IMR-90 (cell line): Measurements from ENCODE around the gene SNX25. TPM values are rescaled to one million over a fixed set of nuclear protein-coding genes. Genes with fewer than 3 reads are reported as not detected.

Experiments
- ATAC-seq: fragments of 200-7000 bp; cut with Tn5 transposase; 2 replicates; pipeline ENCODE4 v1.9.1; 2020; ENCODE audit warnings: low read depth, mild to moderate bottlenecking, moderate library complexity
- BruUV-seq: library from RNA; stranded (reverse); fragments of 400-500 nt; replicated peaks from 2 replicates; lab custom pipeline; 2021; lab: Mats Ljungman, UMichigan
- CTCF ChIA-PET: fragments of 300-600 bp; formaldehyde crosslinking; extraction: SDS; loops from one replicate; lab custom pipeline; 2021; ENCODE audit warnings: antibody characterized with exemption; lab: Yijun Ruan, JAX
- POLR2A ChIA-PET: fragments of 300-600 bp; sonication (Branson Sonifier 250); formaldehyde crosslinking; loops from one replicate; lab custom pipeline; 2022; ENCODE audit warnings: antibody characterized with exemption; ENCODE audit not compliant: unreplicated experiment; lab: Charles Lee
- DNase-seq: peaks from one replicate; pipeline ENCODE4 v3.0.0; 2013
- H2AFZ ChIP-seq: replicated peaks from 2 replicates; pipeline ENCODE3; 2013; ENCODE audit warnings: low read length, mild to moderate bottlenecking; ENCODE audit not compliant: poor library complexity
- H2AK5ac ChIP-seq: 2 replicates; pipeline ENCODE4 v1.6.1; 2013; ENCODE audit warnings: low read depth, low read length, inconsistent platforms
- H2AK9ac ChIP-seq: replicated peaks from 2 replicates; pipeline ENCODE3; 2013; ENCODE audit warnings: mild to moderate bottlenecking, low read depth, low read length, moderate library complexity; ENCODE audit not compliant: poor library complexity
- H2BK120ac ChIP-seq: 2 replicates; pipeline ENCODE4 v1.6.1; 2013; ENCODE audit warnings: low read depth, low read length, inconsistent platforms
- H2BK15ac ChIP-seq: 3 replicates; pipeline ENCODE4 v1.6.1; 2013; ENCODE audit warnings: low read depth, low read length, inconsistent platforms
- H2BK20ac ChIP-seq: 2 replicates; pipeline ENCODE4 v1.6.1; 2013; ENCODE audit warnings: low read depth, mild to moderate bottlenecking, inconsistent platforms, low read length, moderate library complexity
- H2BK5ac ChIP-seq: 2 replicates; pipeline ENCODE4 v1.6.1; 2013; ENCODE audit warnings: mild to moderate bottlenecking, low read depth, low read length, inconsistent platforms; ENCODE audit not compliant: poor library complexity, severe bottlenecking
- H3K14ac ChIP-seq: replicated peaks from 2 replicates; pipeline ENCODE4 v1.6.1; 2013; ENCODE audit warnings: low read depth, low read length, inconsistent platforms
- H3K18ac ChIP-seq: 2 replicates; pipeline ENCODE4 v1.6.1; 2013; ENCODE audit warnings: low read depth, low read length, control low read depth
- H3K23ac ChIP-seq: 2 replicates; pipeline ENCODE4 v1.6.1; 2013; ENCODE audit warnings: low read depth, low read length, inconsistent platforms
- H3K27ac ChIP-seq: 2 replicates; pipeline ENCODE4 v1.5.1; 2013; ENCODE audit warnings: mild to moderate bottlenecking, control low read depth, low read length; ENCODE audit not compliant: insufficient read depth
- H3K27me3 ChIP-seq: 2 replicates; pipeline ENCODE4 v1.6.1; 2013; ENCODE audit warnings: low read length; ENCODE audit not compliant: control insufficient read depth, insufficient read depth
- H3K36me3 ChIP-seq: 2 replicates; pipeline ENCODE4 v1.6.1; 2013; ENCODE audit warnings: low read length, mixed read lengths; ENCODE audit not compliant: control insufficient read depth, insufficient read depth
- H3K4ac ChIP-seq: 2 replicates; pipeline ENCODE4 v1.6.1; 2013; ENCODE audit warnings: low read depth, low read length, inconsistent platforms
- H3K4me1 ChIP-seq: 2 replicates; pipeline ENCODE4 v1.6.1; 2013; ENCODE audit warnings: low read length, mixed read lengths; ENCODE audit not compliant: control insufficient read depth, insufficient read depth
- H3K4me2 ChIP-seq: 2 replicates; pipeline ENCODE4 v1.6.1; 2013; ENCODE audit warnings: low read depth, mild to moderate bottlenecking, control low read depth, low read length, moderate library complexity
- H3K4me3 ChIP-seq: 2 replicates; pipeline ENCODE4 v1.5.1; 2013; ENCODE audit warnings: low read depth, mild to moderate bottlenecking, control low read depth, low read length, moderate library complexity; ENCODE audit not compliant: insufficient read depth
- H3K56ac ChIP-seq: 2 replicates; pipeline ENCODE4 v1.6.1; 2013; ENCODE audit warnings: low read length, inconsistent platforms; ENCODE audit not compliant: insufficient read depth; ENCODE audit errors: extremely low read depth
- H3K79me1 ChIP-seq, 2 experiments: 2 replicates each; pipeline ENCODE4 v1.6.1; 2013; ENCODE audit warnings: low read length in 2 of 2, inconsistent platforms in 1 of 2, low read depth in 1 of 2
- H3K9ac ChIP-seq: 2 replicates; pipeline ENCODE4 v1.6.1; 2013; ENCODE audit warnings: low read depth, low read length, control low read depth
- H3K9me1 ChIP-seq: 2 replicates; pipeline ENCODE4 v1.6.1; 2013; ENCODE audit warnings: low read length, inconsistent platforms; ENCODE audit not compliant: insufficient read depth
- H3K9me3 ChIP-seq: 2 replicates; pipeline ENCODE4 v1.6.1; 2013; ENCODE audit warnings: low read length; ENCODE audit not compliant: control insufficient read depth, insufficient read depth
- H4K20me1 ChIP-seq: 2 replicates; pipeline ENCODE4 v1.6.1; 2013; ENCODE audit warnings: low read length, inconsistent platforms; ENCODE audit not compliant: insufficient read depth
- H4K5ac ChIP-seq: 2 replicates; pipeline ENCODE4 v1.6.1; 2013; ENCODE audit warnings: mild to moderate bottlenecking, low read depth, low read length, control low read depth
- H4K8ac ChIP-seq, 2 experiments: 2 replicates each; pipeline ENCODE4 v1.6.1; 2013; ENCODE audit warnings: low read depth in 2 of 2, low read length in 2 of 2, control low read depth in 1 of 2, inconsistent platforms in 1 of 2
- H4K91ac ChIP-seq: 2 replicates; pipeline ENCODE4 v1.6.1; 2013; ENCODE audit warnings: low read depth, low read length, inconsistent platforms; ENCODE audit not compliant: insufficient read depth
- CHD1 ChIP-seq: IDR thresholded peaks from 2 replicates; pipeline ENCODE4 v1.6.1; 2012; ENCODE audit warnings: low read depth, low read length, improper control_type of control experiment
- FOS ChIP-seq: fragments of 150-350 bp; IDR thresholded peaks from 2 replicates; pipeline ENCODE4 v1.6.1; 2016; ENCODE audit warnings: low read depth, low read length
- MAFK ChIP-seq: IDR thresholded peaks from 2 replicates; pipeline ENCODE4 v1.6.1; 2012; ENCODE audit warnings: low read depth, low read length, improper control_type of control experiment
- MXI1 ChIP-seq: IDR thresholded peaks from 2 replicates; pipeline ENCODE4 v1.6.1; 2012; ENCODE audit warnings: low read depth, mild to moderate bottlenecking, low read length, moderate library complexity, borderline replicate concordance
- NFE2L2 ChIP-seq: fragments of 150-350 bp; IDR thresholded peaks from 2 replicates; pipeline ENCODE4 v1.6.1; 2016; ENCODE audit warnings: low read depth, mild to moderate bottlenecking, low read length
- RCOR1 ChIP-seq: IDR thresholded peaks from 2 replicates; pipeline ENCODE4 v1.6.1; 2012; ENCODE audit warnings: mild to moderate bottlenecking, low read length, improper control_type of control experiment; ENCODE audit not compliant: insufficient replicate concordance
- RFX5 ChIP-seq: IDR thresholded peaks from 2 replicates; pipeline ENCODE4 v1.8.0; 2012; ENCODE audit warnings: low read depth, mild to moderate bottlenecking, low read length, moderate library complexity
- WGBS, 2 experiments: methylation state at CpG; one replicate each; pipeline versions ENCODE4 v1.1.5 to v1.1.7; 2013; ENCODE audit warnings: missing lambda C conversion rate in 2 of 2; ENCODE audit not compliant: insufficient read length in 1 of 2; ENCODE audit errors: extremely low coverage in 2 of 2; 5-methylcytosine and 5-hydroxymethylcytosine counted together
- dilution Hi-C: fragments of 300-500 bp; cut with HindIII; formaldehyde crosslinking; loops from one replicate; pipeline ENCODE4 v1.14.3; 2018; ENCODE audit warnings: low sequenced_read_pairs; ENCODE audit not compliant: unreplicated experiment
- in situ Hi-C: fragments of 300-500 bp; cut with MboI; formaldehyde crosslinking; loops from 3 replicates; pipeline ENCODE4 v1.14.3; 2019; ENCODE audit warnings: low sequenced_read_pairs, inconsistent platforms, mixed read lengths
- intact Hi-C: fragments of 100-400 bp; cut with micrococcal nuclease; formaldehyde crosslinking; loops from 2 replicates; pipeline ENCODE4 v1.10.0; 2022
- polyA plus RNA-seq, 3 experiments: library from polyadenylated mRNA; depleted of rRNA; stranded (reverse); fragments of >200 nt; gene quantifications; 2 replicates each; pipeline ENCODE4 v1.2.3, GENCODE V29; 2012; ENCODE audit warnings: low replicate concordance in 1 of 3
- total RNA-seq: library from RNA; depleted of rRNA; stranded (reverse); fragments of >200 nt; gene quantifications from 2 replicates; pipeline ENCODE4 v1.2.3, GENCODE V29; 2012

Gene SNX25
- total and polyA plus RNA-seq, 2 of the 4 experiments (the other 2 are of a cell fraction): 11.4 to 28.3 TPM

GRCh38 chr4:185293202-185293601 lies 83.8 kb downstream of the SNX25 start:
- BruUV-seq: no TSS peak
- CTCF ChIA-PET: no interaction called here

More at GRCh38 chr4:185293202-185293601, 83.8 kb downstream of the SNX25 start:
- Histone ChIP-seq H3K36me3 (peaks cover 15% of the 10 kb centered on the region), H3K79me1 (peaks cover 3 to 10% of the 10 kb centered on the region in 2 experiments; a peak in 2 of 4 replicates), H3K14ac (no peak overlapping the region), H3K4me3 (no peak overlapping the region), H2BK20ac (no peak overlapping the region), H2AK9ac (no peak overlapping the region), H3K4me2 (no peak overlapping the region), H4K91ac (no peak overlapping the region), H4K5ac (no peak overlapping the region), H2AK5ac (no peak overlapping the region), H2BK120ac (no peak overlapping the region), H4K8ac (no peak overlapping the region), H3K9ac (no peak overlapping the region), H2BK5ac (no peak overlapping the region), H3K9me1 (no peaks in the 10 kb centered on the region; the same call in 1 of the 2 replicates), H3K18ac (no peak overlapping the region), H3K4me1 (no peaks in the 10 kb centered on the region), H3K56ac (no peak overlapping the region), H3K9me3 (no peaks in the 10 kb centered on the region), H2BK15ac (no peak overlapping the region), H2AFZ (no peak overlapping the region), H4K20me1 (no peaks in the 10 kb centered on the region), H3K23ac (no peak overlapping the region), H3K27ac (no peak overlapping the region), H3K27me3 (no peaks in the 10 kb centered on the region), H3K4ac (no peak overlapping the region)
- DNase-seq (no peak), ATAC-seq (no peak)
- TF ChIP-seq RCOR1 (no peak), FOS (no peak), NFE2L2 (no peak), CHD1 (no peak), MAFK (no peak), MXI1 (no peak), RFX5 (no peak)
- dilution Hi-C loops: no loop called here
- in situ Hi-C loops: no loop called here
- POLR2A ChIA-PET: no interaction called here
- intact Hi-C loops: no loop called here
- WGBS, 2 experiments: no CpG with 5 or more reads among the region's 1 CpG
